Measurements from ENCODE around the gene CDH3. TPM values are rescaled to one million over a fixed set of nuclear protein-coding genes. Genes with fewer than 3 reads are reported as not detected.
A peak's percentile ranks its signal among the peaks of the same experiment; 100 is the strongest.

Gene CDH3
- total and polyA plus RNA-seq, 2 of the 8 experiments (the other 6 are each of a cell fraction or from before 2014, with no cell fraction given): 146 to 171 TPM

- ChIA-PET CTCF (ENCODE audit: partially characterized antibody) (interaction anchor here (1.0 to 4.0 kb wide), 5 partner anchors 16 to 189 kb away, joined by 3 to 16 read pairs (median 5); no protein-coding TSS in a partner anchor), POLR2A (ENCODE audit: partially characterized antibody) (interaction anchor here (1.2 to 9.5 kb wide), 3 partner anchors 8 to 68 kb away, joined by 5 to 81 read pairs (median 5); partner anchors contain the start of gene CDH3)
- Histone ChIP-seq H3K79me2 (ENCODE audit: control insufficient read depth in 1 of 2, insufficient read depth in 2 of 2, low read length in 2 of 2) (peaks cover 0 to 70% of the 10 kb centered on the region in 2 experiments; a peak in 2 of 4 replicates), H3K23me2 (ENCODE audit: low read depth, low read length) (no peaks in the 10 kb centered on the region), H3K79me1 (ENCODE audit: low read depth, low read length) (peaks cover 18% of the 10 kb centered on the region), H3K4ac (replicated peaks; ENCODE audit: insufficient read length, low read depth, low read length) (no peak overlapping the region), H3K9me3 (ENCODE audit: insufficient read depth in 2 of 2, low read depth in 1 of 2, low read length in 1 of 2) (no peaks in the 10 kb centered on the region), H3K27ac (ENCODE audit: low read depth, low read length) (no peak overlapping the region), H3K4me2 (ENCODE audit: insufficient read depth in 1 of 2, low read depth in 2 of 2, low read length in 2 of 2) (no peak overlapping the region), H3K18ac (ENCODE audit: extremely low read depth, low read length) (no peak overlapping the region), H4K91ac (replicated peaks; ENCODE audit: insufficient read length, low read length) (no peak overlapping the region), H3K27me3 (replicated peaks in 1 of 4; ENCODE audit: control insufficient read depth in 3 of 4, extremely low read depth in 1 of 4, insufficient read depth in 3 of 4, low read length in 3 of 4) (no peaks in the 10 kb centered on the region), H2AFZ (ENCODE audit: low read length) (no peak overlapping the region), H3K9ac (replicated peaks in 1 of 4; ENCODE audit: extremely low read depth in 1 of 4, low read depth in 3 of 4, low read length in 3 of 4) (no peak overlapping the region), H2BK20ac (ENCODE audit: low read length) (no peak overlapping the region), H3K4me3 (ENCODE audit: extremely low read depth in 1 of 4, insufficient read depth in 2 of 4, low read depth in 3 of 4, low read length in 4 of 4) (no peak overlapping the region), H2AK5ac (ENCODE audit: low read depth, low read length) (no peak overlapping the region), H3K36me3 (ENCODE audit: control insufficient read depth in 2 of 4, insufficient read depth in 4 of 4, low read length in 3 of 4) (peaks cover 0 to 14% (median 0%) of the 10 kb centered on the region in 4 experiments; a peak in 2 of 8 replicates), H3K4me1 (replicated peaks in 1 of 4; ENCODE audit: control insufficient read depth in 3 of 4, insufficient read depth in 4 of 4, low read length in 3 of 4) (peaks cover 0 to 6% (median 0%) of the 10 kb centered on the region in 4 experiments; a peak in 1 of 7 replicates), H4K20me1 (replicated peaks in 1 of 2; ENCODE audit: control insufficient read depth in 1 of 2, insufficient read depth in 2 of 2, low read length in 2 of 2) (peaks cover 12 to 17% of the 10 kb centered on the region in 2 experiments), H2BK120ac (replicated peaks; ENCODE audit: low read depth, low read length) (no peak overlapping the region), H2BK15ac (ENCODE audit: low read length) (no peak overlapping the region), H4K5ac (ENCODE audit: insufficient read length, low read depth, low read length) (no peak overlapping the region), H4K8ac (ENCODE audit: extremely low read depth, insufficient read depth, low read length) (no peak overlapping the region), H2BK12ac (ENCODE audit: low read depth, low read length) (no peak overlapping the region), H3K23ac (ENCODE audit: insufficient read length) (no peak overlapping the region), H3K14ac (ENCODE audit: insufficient read length) (no peak overlapping the region), H2BK5ac (ENCODE audit: low read depth, low read length) (no peak overlapping the region), H3K56ac (replicated peaks; ENCODE audit: insufficient read length, low read depth, low read length) (no peak overlapping the region)
- FAIRE-seq (no peak), DNase-seq (ENCODE audit: low read depth in 1 of 2, low spot score in 2 of 2) (no peak)
- 0 out of 2 replicates have a peak, but pooled peaks have one; percentile 31 for TF ChIP-seq KDM1A (IDR thresholded peaks at IDR 0.05; ENCODE audit: borderline replicate concordance, low read length)
- TF ChIP-seq NRF1 (IDR thresholded peaks at IDR 0.05; ENCODE audit: low read depth, low read length): no peak
- WGBS, 2 experiments (ENCODE audit: extremely low coverage in 1 of 2, insufficient coverage in 1 of 2, insufficient read length in 1 of 2, insufficient replicate concordance in 2 of 2, low coverage in 1 of 2, low lambda C conversion rate in 2 of 2, missing lambda C conversion rate in 1 of 2): 92% methylated on average over 1 of the region's 1 CpG; no CpG with 5 or more reads in 1 of the 2 experiments
Observed at GRCh38 chr16:68658974-68659360, 13.9 kb downstream of the CDH3 start.
